H9 (cell line): ENCODE results near the gene ADAMTS2. TPM values are rescaled to one million over a fixed set of nuclear protein-coding genes. Genes with fewer than 3 reads are reported as not detected.

Experiments
- DNase-seq: peaks from one replicate; pipeline ENCODE4 v3.0.0-alpha.2; 2017
- H2AFZ ChIP-seq: one replicate; pipeline ENCODE4 v1.6.1; 2013; ENCODE audit warnings: mild to moderate bottlenecking, low read length, control low read depth, moderate library complexity
- H2AK5ac ChIP-seq: 2 replicates; pipeline ENCODE4 v1.6.1; 2013; ENCODE audit warnings: low read length, control low read depth, mixed read lengths; ENCODE audit not compliant: insufficient read length
- H2BK120ac ChIP-seq: one replicate; pipeline ENCODE4 v1.6.1; 2013; ENCODE audit warnings: low read depth, mild to moderate bottlenecking, low read length, control low read depth, inconsistent platforms; ENCODE audit not compliant: poor library complexity, severe bottlenecking
- H2BK12ac ChIP-seq: 2 replicates; pipeline ENCODE4 v1.6.1; 2013; ENCODE audit warnings: low read length, control low read depth, mixed read lengths, low read depth; ENCODE audit not compliant: insufficient read length
- H2BK15ac ChIP-seq: 2 replicates; pipeline ENCODE4 v1.6.1; 2013; ENCODE audit warnings: low read depth, low read length, control low read depth
- H2BK20ac ChIP-seq: one replicate; pipeline ENCODE4 v1.6.1; 2013; ENCODE audit warnings: low read depth, mild to moderate bottlenecking, low read length, control low read depth, inconsistent platforms; ENCODE audit not compliant: poor library complexity, severe bottlenecking
- H2BK5ac ChIP-seq: 2 replicates; pipeline ENCODE4 v1.6.1; 2013; ENCODE audit warnings: low read length, control low read depth, mixed read lengths; ENCODE audit not compliant: insufficient read length
- H3K14ac ChIP-seq: 2 replicates; pipeline ENCODE4 v1.6.1; 2013; ENCODE audit warnings: low read length, control low read depth; ENCODE audit not compliant: insufficient read depth
- H3K18ac ChIP-seq: 2 replicates; pipeline ENCODE4 v1.6.1; 2013; ENCODE audit warnings: low read depth, mild to moderate bottlenecking, mixed read lengths, low read length, control low read depth; ENCODE audit not compliant: insufficient read length
- H3K23ac ChIP-seq: 2 replicates; pipeline ENCODE4 v1.6.1; 2013; ENCODE audit warnings: low read length, control low read depth, mixed read lengths, low read depth; ENCODE audit not compliant: insufficient read length
- H3K23me2 ChIP-seq: 2 replicates; pipeline ENCODE4 v1.6.1; 2013; ENCODE audit warnings: low read depth, mild to moderate bottlenecking, mixed read lengths, low read length, control low read depth; ENCODE audit not compliant: insufficient read length, poor library complexity, severe bottlenecking
- H3K27ac ChIP-seq: 2 replicates; pipeline ENCODE4 v1.5.1; 2013; ENCODE audit warnings: low read length, control low read depth, mixed read lengths, low read depth; ENCODE audit not compliant: insufficient read length
- H3K27me3 ChIP-seq: 2 replicates; pipeline ENCODE4 v1.6.1; 2013; ENCODE audit warnings: low read length, control low read depth, inconsistent platforms; ENCODE audit not compliant: insufficient read depth
- H3K4ac ChIP-seq: 2 replicates; pipeline ENCODE4 v1.6.1; 2013; ENCODE audit warnings: low read depth, mild to moderate bottlenecking, control low read depth, inconsistent platforms, low read length, moderate library complexity
- H3K4me1 ChIP-seq: 2 replicates; pipeline ENCODE4 v1.6.1; 2013; ENCODE audit warnings: low read length, control low read depth, inconsistent platforms; ENCODE audit not compliant: insufficient read depth
- H3K4me2 ChIP-seq: 2 replicates; pipeline ENCODE4 v1.6.1; 2013; ENCODE audit warnings: low read length, control low read depth, mixed read lengths; ENCODE audit not compliant: insufficient read length, insufficient read depth
- H3K56ac ChIP-seq: 2 replicates; pipeline ENCODE4 v1.6.1; 2013; ENCODE audit warnings: low read depth, mild to moderate bottlenecking, mixed read lengths, low read length, control low read depth; ENCODE audit not compliant: insufficient read length
- H3K79me1 ChIP-seq: 2 replicates; pipeline ENCODE4 v1.6.1; 2013; ENCODE audit warnings: low read depth, mild to moderate bottlenecking, moderate library complexity, low read length, control low read depth, inconsistent platforms; ENCODE audit not compliant: insufficient read depth, poor library complexity, severe bottlenecking
- H3K79me2 ChIP-seq: 2 replicates; pipeline ENCODE4 v1.6.1; 2013; ENCODE audit warnings: low read length, control low read depth, inconsistent platforms; ENCODE audit not compliant: insufficient read depth
- H3K9ac ChIP-seq: 2 replicates; pipeline ENCODE4 v1.6.1; 2013; ENCODE audit warnings: low read length, control low read depth, mixed read lengths; ENCODE audit not compliant: insufficient read length; ENCODE audit errors: extremely low read depth
- H3K9me3 ChIP-seq: one replicate; pipeline ENCODE4 v1.6.1; 2013; ENCODE audit warnings: low read depth, low read length, inconsistent platforms; ENCODE audit not compliant: control insufficient read depth
- H3T11ph ChIP-seq: one replicate; pipeline ENCODE4 v1.6.1; 2013; ENCODE audit warnings: mild to moderate bottlenecking, low read length, control low read depth, inconsistent platforms
- H4K20me1 ChIP-seq: one replicate; pipeline ENCODE4 v1.6.1; 2013; ENCODE audit not compliant: control insufficient read depth, insufficient read length, insufficient read depth
- H4K5ac ChIP-seq: 2 replicates; pipeline ENCODE4 v1.6.1; 2013; ENCODE audit warnings: low read depth, mild to moderate bottlenecking, mixed read lengths, low read length, control low read depth; ENCODE audit not compliant: insufficient read length
- H4K8ac ChIP-seq: replicated peaks from 2 replicates; pipeline ENCODE4 v1.6.1; 2013; ENCODE audit warnings: low read length, control low read depth, mixed read lengths, low read depth; ENCODE audit not compliant: insufficient read length
- H4K91ac ChIP-seq: 2 replicates; pipeline ENCODE4 v1.6.1; 2013; ENCODE audit warnings: low read depth, mild to moderate bottlenecking, moderate library complexity, mixed read lengths, low read length, control low read depth; ENCODE audit not compliant: insufficient read length
- H3K27ac Mint-ChIP-seq, 3 experiments: 2 replicates in 2 of 3; 3 replicates in 1 of 3; pipeline ENCODE4 v1.8.0; 2020 to 2021; ENCODE audit warnings: mixed read lengths in 3 of 3, mild to moderate bottlenecking in 1 of 3, moderate library complexity in 1 of 3
- H3K27me3 Mint-ChIP-seq: 2 replicates; pipeline ENCODE4 v1.8.0; 2021; ENCODE audit warnings: low read depth, mild to moderate bottlenecking, moderate library complexity, mixed read lengths
- H3K36me3 Mint-ChIP-seq, 3 experiments: 2 replicates in 2 of 3; 3 replicates in 1 of 3; pipeline ENCODE4 v1.8.0; 2020 to 2021; ENCODE audit warnings: low read depth in 3 of 3, mixed read lengths in 3 of 3; ENCODE audit not compliant: insufficient read depth in 1 of 3
- H3K4me1 Mint-ChIP-seq, 2 experiments: 2 replicates each; pipeline ENCODE4 v1.8.0; 2020; ENCODE audit warnings: mixed read lengths in 2 of 2
- H3K4me3 Mint-ChIP-seq, 2 experiments: 2 replicates in 1 of 2; 3 replicates in 1 of 2; pipeline ENCODE4 v1.8.0; 2020 to 2021; ENCODE audit warnings: mild to moderate bottlenecking in 2 of 2, mixed read lengths in 2 of 2, moderate library complexity in 1 of 2
- H3K9me3 Mint-ChIP-seq, 2 experiments: 2 replicates in 1 of 2; 3 replicates in 1 of 2; pipeline ENCODE4 v1.8.0; 2020; ENCODE audit warnings: mild to moderate bottlenecking in 2 of 2, mixed read lengths in 2 of 2, moderate library complexity in 1 of 2
- WGBS: extraction: QIAGEN DNeasy Blood & Tissue Kit; methylation state at CpG from one replicate; pipeline ENCODE4 v1.1.7; 2013; ENCODE audit warnings: missing lambda C conversion rate, low lambda C conversion rate, mixed read lengths; ENCODE audit not compliant: insufficient read length; ENCODE audit errors: extremely low coverage; 5-methylcytosine and 5-hydroxymethylcytosine counted together
- total RNA-seq: library from RNA; stranded (reverse); gene quantifications from 2 replicates; pipeline ENCODE4 v1.2.1, GENCODE V29; 2021
- TF ChIP-seq, protein P1 (sequence below): fragments of 200-600 bp; sonication (generic); conservative IDR thresholded peaks from 3 replicates; pipeline ENCODE4 v1.8.0; 2021; ENCODE audit warnings: antibody characterized with exemption, mild to moderate bottlenecking

ADAMTS2 gene
- total RNA-seq, 1 experiment from 2014 or later: 5.4 TPM

DNA sequence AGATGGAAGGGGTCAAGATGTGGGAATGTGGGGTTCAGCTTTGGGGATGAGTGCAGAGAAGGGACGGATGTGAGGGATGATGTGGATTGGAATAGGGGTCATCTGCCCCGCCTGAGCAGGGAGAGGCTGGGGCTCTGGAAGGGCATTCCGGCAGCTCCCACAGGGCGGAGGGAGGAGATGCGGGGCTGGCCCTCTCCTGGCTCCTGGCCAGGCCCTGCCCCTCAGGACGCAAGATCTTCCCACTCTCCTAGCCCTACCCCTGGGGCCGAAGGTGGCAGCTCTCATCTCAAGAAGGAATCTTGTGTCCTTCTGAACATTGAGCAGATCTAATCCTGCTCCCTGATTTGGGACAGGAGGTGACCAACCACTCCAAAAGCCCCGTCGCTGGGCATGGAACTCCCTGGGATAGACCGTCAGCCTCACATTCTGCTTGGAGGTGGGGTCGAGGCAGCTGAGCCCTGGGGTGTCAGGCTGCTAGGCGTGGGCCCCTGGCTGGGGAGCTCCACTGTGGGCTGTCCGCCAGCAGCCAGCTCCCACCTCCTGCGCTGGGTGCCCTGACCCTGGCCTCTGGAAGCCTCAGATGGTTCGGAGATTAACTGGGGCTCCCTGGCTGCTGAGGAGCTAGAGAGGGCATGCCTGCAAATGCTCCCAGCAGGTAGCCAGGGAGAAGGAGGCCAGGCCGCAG is 159.9 kb downstream of the ADAMTS2 start:
- peak overlapping the region; percentile 2 for H3K18ac ChIP-seq
- no peak overlapping the region for H2BK120ac ChIP-seq
- H3K9me3 ChIP-seq: no peaks in the 10 kb centered on the region
- H4K8ac ChIP-seq: no peak overlapping the region
- H3K23ac ChIP-seq: no peak overlapping the region
- no peak overlapping the region for H3K9ac ChIP-seq
- H3T11ph ChIP-seq: no peak overlapping the region
- Mint-ChIP-seq H3K36me3 (0 out of 7 replicates have a peak, but pooled peaks cover 0 to 3% (median 2%) of the 10 kb centered on the region in 3 experiments), H3K4me3 (no peak overlapping the region), H3K27me3 (no peaks in the 10 kb centered on the region), H3K4me1 (peaks cover 57 to 65% of the 10 kb centered on the region in 2 experiments), H3K9me3 (no peaks in the 10 kb centered on the region; a peak in 1 of 5 replicates), H3K27ac (peak overlapping the region in 1 of 3 experiments; percentile 90; a peak in 3 of 7 replicates)
- no peak overlapping the region for H3K27ac ChIP-seq
- no CpG with 5 or more reads among the region's 16 CpGs for whole genome bisulfite sequencing
- DNase-seq: no peak
- no peaks in the 10 kb centered on the region for H3K23me2 ChIP-seq
- H4K5ac ChIP-seq: no peak overlapping the region
- no peaks in the 10 kb centered on the region for H3K79me1 ChIP-seq
- H2BK12ac ChIP-seq: no peak overlapping the region
- H2BK15ac ChIP-seq: no peak overlapping the region
- no peak overlapping the region for H2AK5ac ChIP-seq
- no peak overlapping the region for H2BK5ac ChIP-seq
- no peaks in the 10 kb centered on the region for H3K79me2 ChIP-seq
- H2AFZ ChIP-seq: no peak overlapping the region
- no peaks in the 10 kb centered on the region for H4K20me1 ChIP-seq
- no peak overlapping the region for H3K4me2 ChIP-seq
- H3K27me3 ChIP-seq: no peaks in the 10 kb centered on the region
- H3K4me1 ChIP-seq: peaks cover 8% of the 10 kb centered on the region; the same call in 1 of the 2 replicates
- TF ChIP-seq, protein P1, sequence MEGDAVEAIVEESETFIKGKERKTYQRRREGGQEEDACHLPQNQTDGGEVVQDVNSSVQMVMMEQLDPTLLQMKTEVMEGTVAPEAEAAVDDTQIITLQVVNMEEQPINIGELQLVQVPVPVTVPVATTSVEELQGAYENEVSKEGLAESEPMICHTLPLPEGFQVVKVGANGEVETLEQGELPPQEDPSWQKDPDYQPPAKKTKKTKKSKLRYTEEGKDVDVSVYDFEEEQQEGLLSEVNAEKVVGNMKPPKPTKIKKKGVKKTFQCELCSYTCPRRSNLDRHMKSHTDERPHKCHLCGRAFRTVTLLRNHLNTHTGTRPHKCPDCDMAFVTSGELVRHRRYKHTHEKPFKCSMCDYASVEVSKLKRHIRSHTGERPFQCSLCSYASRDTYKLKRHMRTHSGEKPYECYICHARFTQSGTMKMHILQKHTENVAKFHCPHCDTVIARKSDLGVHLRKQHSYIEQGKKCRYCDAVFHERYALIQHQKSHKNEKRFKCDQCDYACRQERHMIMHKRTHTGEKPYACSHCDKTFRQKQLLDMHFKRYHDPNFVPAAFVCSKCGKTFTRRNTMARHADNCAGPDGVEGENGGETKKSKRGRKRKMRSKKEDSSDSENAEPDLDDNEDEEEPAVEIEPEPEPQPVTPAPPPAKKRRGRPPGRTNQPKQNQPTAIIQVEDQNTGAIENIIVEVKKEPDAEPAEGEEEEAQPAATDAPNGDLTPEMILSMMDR: no peak
- H3K4ac ChIP-seq: no peak overlapping the region
- no peak overlapping the region for H2BK20ac ChIP-seq
- no peak overlapping the region for H3K56ac ChIP-seq
- H3K14ac ChIP-seq: no peak overlapping the region; the same call in 1 of the 2 replicates
- H4K91ac ChIP-seq: no peak overlapping the region
